GM23338 (cell line): ENCODE data around the gene NPHP1.

Experiments
- EZH2 ChIP-seq: fragments of 200-600 bp; sonication (generic); IDR thresholded peaks from one replicate; pipeline ENCODE4 v1.8.0; 2017; ENCODE audit warnings: antibody characterized with exemption, mild to moderate bottlenecking, low read depth; ENCODE audit not compliant: unreplicated experiment
- EZH2phosphoT487 ChIP-seq: fragments of 200-600 bp; sonication (generic); IDR thresholded peaks from one replicate; pipeline ENCODE4 v1.8.1; 2018; ENCODE audit warnings: antibody characterized with exemption; ENCODE audit not compliant: unreplicated experiment
- NANOG ChIP-seq: IDR thresholded peaks from 2 replicates; pipeline ENCODE4 v1.6.1; 2016; ENCODE audit warnings: antibody characterized with exemption, borderline replicate concordance
- POLR2AphosphoS5 ChIP-seq: IDR thresholded peaks from 2 replicates; pipeline ENCODE4 v1.6.1; 2016; ENCODE audit warnings: antibody characterized with exemption, low read depth
- STAT1 ChIP-seq: IDR thresholded peaks from one replicate; pipeline ENCODE4 v1.6.1; 2016; ENCODE audit warnings: antibody characterized with exemption; ENCODE audit not compliant: unreplicated experiment
- ZNF114 ChIP-seq: fragments of 250-450 bp; sonication (Bioruptor Pico); IDR thresholded peaks from 2 replicates; pipeline ENCODE4 v1.5.0; 2020; ENCODE audit warnings: mild to moderate bottlenecking, moderate library complexity
- TF ChIP-seq, protein P1 (sequence below), 2 experiments: fragments of 200-600 bp in 1 of 2; sonication (generic) in 1 of 2; conservative IDR thresholded peaks; 2 replicates each; pipeline versions ENCODE4 v1.5.1 to v1.6.1; 2016 to 2017; ENCODE audit warnings: antibody characterized with exemption in 2 of 2, low read depth in 2 of 2, mild to moderate bottlenecking in 2 of 2, moderate library complexity in 1 of 2
- TF ChIP-seq, protein P2 (sequence below): IDR thresholded peaks from one replicate; pipeline ENCODE4 v1.6.1; 2018; ENCODE audit warnings: antibody characterized with exemption; ENCODE audit not compliant: unreplicated experiment

DNA sequence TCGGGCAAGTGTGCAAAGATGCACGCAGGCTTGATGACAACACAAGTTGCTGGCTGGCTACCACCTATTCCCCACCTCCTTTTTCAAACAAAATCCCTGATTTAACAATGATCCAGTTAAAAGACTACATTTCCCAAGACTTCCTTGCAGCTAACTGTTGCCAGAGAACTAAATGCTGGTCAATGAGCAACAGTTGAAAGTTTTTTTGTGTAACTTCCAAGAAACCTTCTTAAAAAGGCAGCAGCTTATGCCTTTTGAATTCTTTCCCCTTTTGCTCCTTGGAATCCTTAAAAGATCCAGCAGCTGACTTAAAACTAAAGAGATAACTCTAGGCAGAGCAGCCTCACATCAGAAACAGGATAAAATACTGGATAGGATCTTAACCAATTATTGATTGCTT is 38.5 kb downstream of the NPHP1 start:
- TF ChIP-seq POLR2AphosphoS5: no peak
- TF ChIP-seq, protein P1, sequence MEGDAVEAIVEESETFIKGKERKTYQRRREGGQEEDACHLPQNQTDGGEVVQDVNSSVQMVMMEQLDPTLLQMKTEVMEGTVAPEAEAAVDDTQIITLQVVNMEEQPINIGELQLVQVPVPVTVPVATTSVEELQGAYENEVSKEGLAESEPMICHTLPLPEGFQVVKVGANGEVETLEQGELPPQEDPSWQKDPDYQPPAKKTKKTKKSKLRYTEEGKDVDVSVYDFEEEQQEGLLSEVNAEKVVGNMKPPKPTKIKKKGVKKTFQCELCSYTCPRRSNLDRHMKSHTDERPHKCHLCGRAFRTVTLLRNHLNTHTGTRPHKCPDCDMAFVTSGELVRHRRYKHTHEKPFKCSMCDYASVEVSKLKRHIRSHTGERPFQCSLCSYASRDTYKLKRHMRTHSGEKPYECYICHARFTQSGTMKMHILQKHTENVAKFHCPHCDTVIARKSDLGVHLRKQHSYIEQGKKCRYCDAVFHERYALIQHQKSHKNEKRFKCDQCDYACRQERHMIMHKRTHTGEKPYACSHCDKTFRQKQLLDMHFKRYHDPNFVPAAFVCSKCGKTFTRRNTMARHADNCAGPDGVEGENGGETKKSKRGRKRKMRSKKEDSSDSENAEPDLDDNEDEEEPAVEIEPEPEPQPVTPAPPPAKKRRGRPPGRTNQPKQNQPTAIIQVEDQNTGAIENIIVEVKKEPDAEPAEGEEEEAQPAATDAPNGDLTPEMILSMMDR (conservative IDR thresholded peaks at IDR 0.05; ENCODE audit: low read depth in 2 of 2): no peak
- TF ChIP-seq ZNF114: no peak
- no peak for TF ChIP-seq EZH2
- TF ChIP-seq NANOG: no peak
- TF ChIP-seq STAT1: no peak
- no peak for TF ChIP-seq EZH2phosphoT487
- TF ChIP-seq, protein P2, sequence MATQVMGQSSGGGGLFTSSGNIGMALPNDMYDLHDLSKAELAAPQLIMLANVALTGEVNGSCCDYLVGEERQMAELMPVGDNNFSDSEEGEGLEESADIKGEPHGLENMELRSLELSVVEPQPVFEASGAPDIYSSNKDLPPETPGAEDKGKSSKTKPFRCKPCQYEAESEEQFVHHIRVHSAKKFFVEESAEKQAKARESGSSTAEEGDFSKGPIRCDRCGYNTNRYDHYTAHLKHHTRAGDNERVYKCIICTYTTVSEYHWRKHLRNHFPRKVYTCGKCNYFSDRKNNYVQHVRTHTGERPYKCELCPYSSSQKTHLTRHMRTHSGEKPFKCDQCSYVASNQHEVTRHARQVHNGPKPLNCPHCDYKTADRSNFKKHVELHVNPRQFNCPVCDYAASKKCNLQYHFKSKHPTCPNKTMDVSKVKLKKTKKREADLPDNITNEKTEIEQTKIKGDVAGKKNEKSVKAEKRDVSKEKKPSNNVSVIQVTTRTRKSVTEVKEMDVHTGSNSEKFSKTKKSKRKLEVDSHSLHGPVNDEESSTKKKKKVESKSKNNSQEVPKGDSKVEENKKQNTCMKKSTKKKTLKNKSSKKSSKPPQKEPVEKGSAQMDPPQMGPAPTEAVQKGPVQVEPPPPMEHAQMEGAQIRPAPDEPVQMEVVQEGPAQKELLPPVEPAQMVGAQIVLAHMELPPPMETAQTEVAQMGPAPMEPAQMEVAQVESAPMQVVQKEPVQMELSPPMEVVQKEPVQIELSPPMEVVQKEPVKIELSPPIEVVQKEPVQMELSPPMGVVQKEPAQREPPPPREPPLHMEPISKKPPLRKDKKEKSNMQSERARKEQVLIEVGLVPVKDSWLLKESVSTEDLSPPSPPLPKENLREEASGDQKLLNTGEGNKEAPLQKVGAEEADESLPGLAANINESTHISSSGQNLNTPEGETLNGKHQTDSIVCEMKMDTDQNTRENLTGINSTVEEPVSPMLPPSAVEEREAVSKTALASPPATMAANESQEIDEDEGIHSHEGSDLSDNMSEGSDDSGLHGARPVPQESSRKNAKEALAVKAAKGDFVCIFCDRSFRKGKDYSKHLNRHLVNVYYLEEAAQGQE: no peak
